SK-N-SH (cell line): ENCODE measurements around the gene RNGTT. TPM values are rescaled to one million over a fixed set of nuclear protein-coding genes. Genes with fewer than 3 reads are reported as not detected.

Source experiments
- CTCF ChIA-PET: fragments of 300-600, 350-600 bp; formaldehyde crosslinking; extraction: SDS; loops from one replicate; lab custom pipeline; 2021; lab: Yijun Ruan, JAX
- POLR2A ChIA-PET: fragments of 350-600 bp; sonication (Branson Sonifier 250); formaldehyde crosslinking; extraction: SDS; loops from one replicate; lab custom pipeline; 2020; ENCODE audit warnings: antibody characterized with exemption, inconsistent platforms; lab: Yijun Ruan, JAX
- DNase-seq: peaks from one replicate; pipeline ENCODE4 v3.0.0; 2012
- H2AFZ ChIP-seq: fragments of 200-600 bp; sonication (generic); 2 replicates; pipeline ENCODE4 v1.8.1; 2016; ENCODE audit warnings: antibody characterized with exemption, mild to moderate bottlenecking, low read depth
- H3F3A ChIP-seq: fragments of 200-600 bp; sonication (generic); replicated peaks from 2 replicates; pipeline ENCODE3; 2016; ENCODE audit warnings: antibody characterized with exemption, mild to moderate bottlenecking; ENCODE audit not compliant: insufficient read depth
- H3K27ac ChIP-seq, 2 experiments: fragments of 200-500 bp in 1 of 2; fragments of 200-600 bp in 1 of 2; sonication (Bioruptor generic) in 1 of 2; sonication (generic), shearing (Covaris generic) in 1 of 2; 2 replicates each; pipeline versions ENCODE4 v1.5.1 to v1.6.1; 2014 to 2016; ENCODE audit warnings: low read depth in 2 of 2, inconsistent platforms in 1 of 2, low read length in 1 of 2, mild to moderate bottlenecking in 1 of 2, mixed read lengths in 1 of 2
- H3K27me3 ChIP-seq: fragments of 200-600 bp; sonication (generic), shearing (Covaris generic); 2 replicates; pipeline ENCODE4 v1.6.1; 2016; ENCODE audit warnings: mixed run types; ENCODE audit not compliant: insufficient read depth
- H3K36me3 ChIP-seq, 2 experiments: fragments of 200-500 bp in 1 of 2; fragments of 200-600 bp in 1 of 2; sonication (Bioruptor generic) in 1 of 2; sonication (generic) in 1 of 2; replicated peaks in 1 of 2; 2 replicates each; pipeline versions ENCODE3 to v1.5.1; 2014 to 2016; ENCODE audit warnings: low read length in 1 of 2, mild to moderate bottlenecking in 1 of 2; ENCODE audit not compliant: insufficient read depth in 2 of 2, control insufficient read depth in 1 of 2
- H3K4me1 ChIP-seq, 2 experiments: fragments of 200-500 bp in 1 of 2; fragments of 200-600 bp in 1 of 2; sonication (Bioruptor generic) in 1 of 2; sonication (generic), shearing (Covaris generic) in 1 of 2; 2 replicates each; pipeline versions ENCODE4 v1.5.1 to v1.6.1; 2014 to 2016; ENCODE audit warnings: low read depth in 1 of 2, low read length in 1 of 2, mixed run types in 1 of 2; ENCODE audit not compliant: insufficient read depth in 2 of 2, control insufficient read depth in 1 of 2
- H3K4me2 ChIP-seq: fragments of 200-600 bp; sonication (generic), shearing (Covaris generic); 2 replicates; pipeline ENCODE4 v1.6.1; 2017; ENCODE audit warnings: mixed run types
- H3K4me3 ChIP-seq, 2 experiments: fragments of 200-500 bp in 1 of 2; fragments of 200-600 bp in 1 of 2; sonication (Bioruptor generic) in 1 of 2; sonication (generic), shearing (Covaris generic) in 1 of 2; 2 replicates each; pipeline versions ENCODE4 v1.5.1 to v1.8.1; 2014 to 2016; ENCODE audit warnings: low read depth in 2 of 2, inconsistent platforms in 1 of 2, low read length in 1 of 2, mild to moderate bottlenecking in 1 of 2, mixed read lengths in 1 of 2, moderate library complexity in 1 of 2
- H3K79me2 ChIP-seq: fragments of 200-600 bp; sonication (generic); 2 replicates; pipeline ENCODE4 v1.8.1; 2017; ENCODE audit warnings: mild to moderate bottlenecking; ENCODE audit not compliant: insufficient read depth
- H3K9ac ChIP-seq: fragments of 200-600 bp; sonication (generic); 2 replicates; pipeline ENCODE4 v1.6.1; 2017; ENCODE audit warnings: mixed run types
- H3K9me2 ChIP-seq: fragments of 200-600 bp; sonication (generic); 2 replicates; pipeline ENCODE4 v1.6.1; 2017; ENCODE audit warnings: mixed run types
- H3K9me3 ChIP-seq: fragments of 200-600 bp; sonication (generic); 2 replicates; pipeline ENCODE4 v1.6.1; 2017; ENCODE audit warnings: mixed run types, mild to moderate bottlenecking, moderate library complexity
- H4K20me1 ChIP-seq: fragments of 200-600 bp; sonication (generic); 2 replicates; pipeline ENCODE4 v1.6.1; 2017; ENCODE audit warnings: mild to moderate bottlenecking, mixed run types; ENCODE audit not compliant: insufficient read depth
- ELF1 ChIP-seq: IDR thresholded peaks from 2 replicates; pipeline ENCODE4 v1.4.0; 2012
- EP300 ChIP-seq, 2 experiments: IDR thresholded peaks; 2 replicates each; pipeline versions ENCODE4 v1.4.0 to v1.6.1; 2012; ENCODE audit warnings: borderline replicate concordance in 1 of 2, low read depth in 1 of 2, low read length in 1 of 2
- FOXJ3 ChIP-seq: sonication (generic); formaldehyde crosslinking; IDR thresholded peaks from 2 replicates; pipeline ENCODE4 v1.5.1; 2020; ENCODE audit warnings: mild to moderate bottlenecking, missing genetic modification reagents
- GABPA ChIP-seq: IDR thresholded peaks from 2 replicates; pipeline ENCODE4 v1.4.0; 2012; ENCODE audit warnings: low read depth, mild to moderate bottlenecking
- IRF3 ChIP-seq: fragments of 150-350 bp; IDR thresholded peaks from 2 replicates; pipeline ENCODE4 v1.6.1; 2016; ENCODE audit warnings: mild to moderate bottlenecking, low read depth, low read length
- MAX ChIP-seq: IDR thresholded peaks from 2 replicates; pipeline ENCODE4 v1.4.0; 2012; ENCODE audit warnings: low read depth
- MEF2A ChIP-seq: IDR thresholded peaks from 2 replicates; pipeline ENCODE4 v1.4.0; 2012; ENCODE audit warnings: low read depth, borderline replicate concordance
- MXI1 ChIP-seq: IDR thresholded peaks from 2 replicates; pipeline ENCODE4 v1.6.1; 2012; ENCODE audit warnings: mild to moderate bottlenecking, low read depth, low read length, improper control_type of control experiment
- NRF1 ChIP-seq: IDR thresholded peaks from 2 replicates; pipeline ENCODE4 v1.6.1; 2012; ENCODE audit warnings: low read depth, mild to moderate bottlenecking, low read length
- RAD21 ChIP-seq: IDR thresholded peaks from 2 replicates; pipeline ENCODE4 v1.6.1; 2012; ENCODE audit warnings: mild to moderate bottlenecking, low read length
- RCOR1 ChIP-seq: fragments of 150-350 bp; IDR thresholded peaks from 2 replicates; pipeline ENCODE4 v1.6.1; 2017; ENCODE audit warnings: antibody characterized with exemption, low read length
- RFX5 ChIP-seq: IDR thresholded peaks from 2 replicates; pipeline ENCODE4 v1.6.1; 2012; ENCODE audit warnings: mild to moderate bottlenecking, improper control_type of control experiment, low read length
- TCF12 ChIP-seq: IDR thresholded peaks from 2 replicates; pipeline ENCODE4 v1.4.0; 2012
- USF2 ChIP-seq: fragments of 150-350 bp; IDR thresholded peaks from 2 replicates; pipeline ENCODE4 v1.6.1; 2017; ENCODE audit warnings: antibody characterized with exemption, low read length, low read depth, borderline replicate concordance
- YY1 ChIP-seq: IDR thresholded peaks from 2 replicates; pipeline ENCODE4 v1.4.0; 2012; ENCODE audit warnings: low read depth, mild to moderate bottlenecking
- ZBTB33 ChIP-seq: IDR thresholded peaks from 2 replicates; pipeline ENCODE4 v1.4.0; 2012; ENCODE audit warnings: low read depth, borderline replicate concordance
- WGBS: methylation state at CpG from one replicate; pipeline ENCODE4 v1.1.6; 2017; ENCODE audit warnings: low lambda C conversion rate; 5-methylcytosine and 5-hydroxymethylcytosine counted together
- polyA plus RNA-seq, 3 experiments: library from polyadenylated mRNA; depleted of rRNA; stranded (reverse); fragments of >200 nt; gene quantifications; 2 replicates each; pipeline ENCODE4 v1.2.3, GENCODE V29; 2012

The RNGTT gene
- polyA plus RNA-seq, 1 of the 3 experiments (the other 2 are of a cell fraction): 3.3 TPM

- H3K4me1 ChIP-seq: no peaks in the 10 kb centered on the region
- 7% methylated on average over 2 of the region's 4 CpGs for WGBS
- POLR2A ChIA-PET: no interaction called here
Measured at GRCh38 chr6:88596801-88597200, 366.6 kb downstream of the RNGTT start.

GRCh38 chr6:88588938-88589337 is 374.5 kb downstream of the RNGTT start:
- H3K9me2 ChIP-seq: no peaks in the 10 kb centered on the region
- no peak for TF ChIP-seq RFX5
- no peak for TF ChIP-seq USF2
- no peak overlapping the region for H2AFZ ChIP-seq
- no peaks in the 10 kb centered on the region for H3F3A ChIP-seq
- ChIA-PET CTCF (no interaction called here), POLR2A (no interaction called here)
- DNase-seq: no peak
- no peak overlapping the region for H3K4me2 ChIP-seq
- no peak overlapping the region for H3K9ac ChIP-seq
- no peak overlapping the region for H3K27ac ChIP-seq
- H3K4me3 ChIP-seq: no peak overlapping the region
- H3K79me2 ChIP-seq: no peaks in the 10 kb centered on the region
- 58% methylated on average over 3 of the region's 3 CpGs for WGBS
- no peaks in the 10 kb centered on the region for H3K4me1 ChIP-seq
- no peaks in the 10 kb centered on the region for H3K9me3 ChIP-seq
- H3K36me3 ChIP-seq: no peaks in the 10 kb centered on the region
- H4K20me1 ChIP-seq: no peaks in the 10 kb centered on the region
- 0 out of 2 replicates have a peak, but pooled peaks cover 6% of the 10 kb centered on the region for H3K27me3 ChIP-seq

More at GRCh38 chr6:88596801-88597200, 366.6 kb downstream of the RNGTT start:
- no peak for TF ChIP-seq EP300 (IDR thresholded peaks at IDR 0.05; ENCODE audit: borderline replicate concordance in 1 of 2, low read depth in 1 of 2, low read length in 1 of 2)
- TF ChIP-seq IRF3: no peak
- TF ChIP-seq RFX5: no peak
- no peak for TF ChIP-seq NRF1
- TF ChIP-seq RAD21: no peak
- no peak for TF ChIP-seq MEF2A
- no peak for TF ChIP-seq YY1
- TF ChIP-seq GABPA: no peak
- no peak for TF ChIP-seq ELF1
- no peak for TF ChIP-seq FOXJ3 (CRISPR knock-in tag)
- TF ChIP-seq MXI1: no peak
- TF ChIP-seq RCOR1: no peak
- no peak for TF ChIP-seq ZBTB33
- TF ChIP-seq MAX: no peak
- no peak for TF ChIP-seq TCF12
- CTCF ChIA-PET: no interaction called here
- H3K9me3 ChIP-seq: no peaks in the 10 kb centered on the region
- H3K4me3 ChIP-seq: no peak overlapping the region
- no peak overlapping the region for H3K9ac ChIP-seq
- H3K9me2 ChIP-seq: no peaks in the 10 kb centered on the region
- DNase-seq: no peak
- H3K27ac ChIP-seq: no peak overlapping the region
- no peaks in the 10 kb centered on the region for H3K36me3 ChIP-seq
- H3K4me2 ChIP-seq: no peak overlapping the region
- H3F3A ChIP-seq: no peaks in the 10 kb centered on the region
- H4K20me1 ChIP-seq: no peaks in the 10 kb centered on the region
- no peaks in the 10 kb centered on the region for H3K27me3 ChIP-seq
- no peak overlapping the region for H2AFZ ChIP-seq
- H3K79me2 ChIP-seq: no peaks in the 10 kb centered on the region
